ENCODE data around the gene IQSEC1. TPM values are rescaled to one million over a fixed set of nuclear protein-coding genes. Genes with fewer than 3 reads are reported as not detected.

IQSEC1 gene
- total RNA-seq, 1 donor from 2014 or later, result 82.3 TPM

DNA sequence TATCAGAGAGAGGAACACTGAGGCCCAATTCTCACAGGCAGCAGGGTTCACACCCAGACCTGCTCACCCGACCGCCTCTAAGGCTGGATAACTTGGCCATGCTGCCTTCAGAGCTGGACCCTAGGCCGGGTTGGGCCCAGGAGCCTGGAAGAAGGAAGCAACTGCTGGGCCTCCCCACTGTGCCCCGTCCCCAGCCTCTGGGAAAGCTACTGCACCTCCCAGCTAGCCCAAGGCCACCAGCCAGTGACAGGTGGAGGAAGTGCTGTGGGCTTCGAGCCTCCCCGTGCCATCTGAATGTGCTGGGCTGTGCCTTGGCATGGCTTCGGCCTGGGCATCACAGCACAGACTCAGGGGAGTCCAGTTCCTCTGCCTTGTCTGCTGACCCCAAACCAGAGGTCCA lies 169.3 kb downstream of the IQSEC1 start:
- Histone ChIP-seq H3K4me1 (peaks cover 7% of the 10 kb centered on the region), H3K27ac (no peak overlapping the region), H3K4me3 (no peak overlapping the region), H3K9me3 (no peaks in the 10 kb centered on the region), H3K27me3 (ENCODE audit: low read depth) (no peaks in the 10 kb centered on the region), H3K36me3 (peaks cover 95% of the 10 kb centered on the region)
- no peak for TF ChIP-seq CTCF (IDR thresholded peaks at IDR 0.05)
- intact Hi-C loops (cut with DNase I), result no loop called here
- DNase-seq (peak; percentile 39), ATAC-seq (no peak)

DNA sequence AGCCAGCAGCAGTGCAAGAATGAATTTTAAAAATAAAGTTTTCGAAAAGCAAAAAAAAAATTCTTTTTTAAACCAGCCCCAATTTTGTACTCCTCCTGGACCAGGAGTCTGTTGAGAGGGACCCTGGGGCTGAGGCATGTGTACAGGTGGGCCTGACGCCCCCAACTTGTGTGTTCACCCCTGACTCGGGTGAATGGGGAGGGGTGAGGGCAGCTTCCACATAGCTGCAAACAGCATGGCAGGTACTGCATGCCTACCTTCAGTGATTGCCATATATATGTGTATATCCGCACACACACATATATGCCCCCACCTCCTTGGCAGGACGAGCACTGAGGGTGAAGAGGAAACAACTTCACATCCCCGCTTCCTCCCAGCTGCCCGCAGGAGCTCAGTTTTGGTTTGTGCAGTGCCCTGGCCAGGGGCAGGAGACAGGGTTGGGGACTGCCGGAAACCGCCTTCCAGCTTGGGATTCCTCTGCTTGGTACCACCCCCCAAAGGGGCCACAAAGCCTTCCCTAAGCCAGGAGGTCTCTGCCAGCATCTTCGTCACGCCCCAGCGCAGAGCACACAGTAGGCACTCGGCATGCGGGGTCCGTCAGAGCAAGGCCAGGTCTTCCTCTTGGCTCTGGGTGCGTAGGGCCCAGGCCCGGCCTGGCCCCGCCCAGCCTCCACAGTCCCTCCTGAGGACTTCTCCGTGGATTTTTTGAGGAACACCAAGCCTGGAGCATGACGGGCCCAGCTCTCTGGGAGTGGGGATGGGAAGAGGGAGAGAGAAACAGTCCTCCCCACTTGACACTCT lies 170.0 kb downstream of the IQSEC1 start:
- peaks cover 95% of the 10 kb centered on the region for H3K36me3 ChIP-seq
- intact Hi-C loops (cut with DNase I), result no loop called here

GRCh38 chr3:12902181-12902999 lies 170.8 kb downstream of the IQSEC1 start:
- peaks cover 7% of the 10 kb centered on the region for H3K4me1 ChIP-seq
- H3K27ac ChIP-seq, result no peak overlapping the region
- H3K27me3 ChIP-seq (ENCODE audit: low read depth), result no peaks in the 10 kb centered on the region
- no peak overlapping the region for H3K4me3 ChIP-seq
- H3K9me3 ChIP-seq, result no peaks in the 10 kb centered on the region
- DNase-seq (peak; percentile 54), ATAC-seq (peak in 1 of 2 donors; percentile 19)
- intact Hi-C loops (cut with DNase I), result no loop called here
- H3K36me3 ChIP-seq, result peaks cover 94% of the 10 kb centered on the region
- TF ChIP-seq CTCF (IDR thresholded peaks at IDR 0.05), result no peak

More for the DNA sequence above, 170.0 kb downstream of the IQSEC1 start:
- Histone ChIP-seq H3K4me1 (peaks cover 7% of the 10 kb centered on the region), H3K27ac (no peak overlapping the region), H3K27me3 (ENCODE audit: low read depth) (no peaks in the 10 kb centered on the region), H3K4me3 (no peak overlapping the region), H3K9me3 (no peaks in the 10 kb centered on the region)
- DNase-seq (no peak), ATAC-seq (peak in 1 of 2 donors; percentile 2)
- TF ChIP-seq CTCF (IDR thresholded peaks at IDR 0.05), result no peak

GRCh38 chr3:12901623-12902045 lies 171.6 kb downstream of the IQSEC1 start:
- Histone ChIP-seq H3K27ac (no peak overlapping the region), H3K9me3 (no peaks in the 10 kb centered on the region), H3K36me3 (peaks cover 86% of the 10 kb centered on the region), H3K4me3 (no peak overlapping the region), H3K4me1 (peaks cover 7% of the 10 kb centered on the region), H3K27me3 (ENCODE audit: low read depth) (no peaks in the 10 kb centered on the region)
- no peak for TF ChIP-seq CTCF (IDR thresholded peaks at IDR 0.05)
- peak; percentile 14 for DNase-seq
- intact Hi-C loops (cut with DNase I), result no loop called here
- no peak for ATAC-seq

DNA sequence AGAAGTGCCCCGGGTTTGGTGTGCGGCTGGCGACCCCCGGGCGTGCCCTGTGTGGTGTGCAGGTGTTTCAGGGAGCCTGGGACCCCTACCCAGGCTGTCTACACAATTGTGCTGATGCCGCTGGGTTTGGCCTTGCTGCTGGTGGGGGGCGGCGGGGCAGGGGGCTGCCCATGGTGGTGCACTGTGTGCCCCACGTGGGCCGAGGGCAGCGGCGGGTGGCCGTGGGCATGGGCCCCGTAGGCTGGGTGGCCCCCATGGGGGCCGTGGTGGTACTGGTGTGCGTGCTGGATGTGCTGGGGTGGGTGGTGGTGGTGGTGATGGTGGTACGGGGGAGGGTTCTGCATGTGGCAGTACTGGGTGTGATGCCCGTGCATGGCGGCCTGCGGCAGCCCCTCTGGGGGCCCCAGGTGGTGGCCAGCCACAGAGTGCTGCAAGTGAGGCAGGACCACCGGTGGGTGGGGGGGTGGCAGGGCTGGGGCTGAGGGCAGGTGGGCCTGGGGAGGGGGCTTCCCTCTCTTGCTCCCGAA lies 172.3 kb downstream of the IQSEC1 start:
- no peak overlapping the region for H3K4me3 ChIP-seq
- DNase-seq (peak; percentile 35), ATAC-seq (no peak)
- no peaks in the 10 kb centered on the region for H3K9me3 ChIP-seq
- intact Hi-C loops (cut with DNase I), result no loop called here
- H3K27me3 ChIP-seq (ENCODE audit: low read depth), result no peaks in the 10 kb centered on the region
- TF ChIP-seq CTCF (IDR thresholded peaks at IDR 0.05), result no peak
- H3K27ac ChIP-seq, result no peak overlapping the region
- H3K36me3 ChIP-seq, result peaks cover 79% of the 10 kb centered on the region
- H3K4me1 ChIP-seq, result peaks cover 12% of the 10 kb centered on the region

All from lower lobe of right lung (tissue), 2 donors.